HG03045 (cell line): Measurements from ENCODE around the gene POU3F1.

Source experiments
- ATAC-seq: cut with Tn5 transposase; IDR thresholded peaks from one replicate; pipeline ENCODE4 v1.9.1; 2021; ENCODE audit warnings: mild to moderate bottlenecking, moderate library complexity; ENCODE audit not compliant: unreplicated experiment

POU3F1 gene

DNA sequence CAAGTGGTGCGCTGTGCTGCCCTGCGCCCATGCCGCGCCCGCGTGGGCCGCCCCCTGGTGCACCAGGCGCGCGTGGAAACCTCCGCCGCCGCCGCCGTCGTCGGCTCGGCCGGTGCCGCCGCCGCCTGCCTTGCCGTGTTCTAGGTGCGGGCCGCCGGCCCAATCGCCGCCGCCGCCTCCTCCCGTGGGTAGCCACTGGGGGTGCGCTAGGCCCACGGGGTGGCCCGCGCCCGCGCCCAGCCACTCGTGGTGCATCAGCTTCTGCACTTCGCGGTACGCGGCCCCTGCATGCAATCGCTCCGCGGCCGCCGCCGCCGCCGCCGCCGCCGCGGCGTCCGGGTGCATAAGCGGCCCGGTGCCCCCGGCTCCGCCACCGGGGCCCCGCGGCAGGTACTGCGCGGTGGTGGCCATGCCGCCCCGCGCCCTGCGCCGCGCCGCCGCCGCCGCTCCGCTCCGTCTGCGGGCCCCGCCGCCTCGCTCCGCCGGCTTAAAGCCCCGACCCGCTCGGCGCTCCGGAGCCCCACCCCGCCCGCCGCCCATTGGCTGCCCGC, at the start of gene POU3F1:
TSS of gene POU3F1 (minus strand) at position 461 of the 551 bp plus-strand sequence. CDS start at position 411, 50 bp downstream.
- peak; percentile 6 for ATAC-seq

- no peak for ATAC-seq
Measured at GRCh38 chr1:38095454-38095931, 48.9 kb upstream of the POU3F1 start.

DNA sequence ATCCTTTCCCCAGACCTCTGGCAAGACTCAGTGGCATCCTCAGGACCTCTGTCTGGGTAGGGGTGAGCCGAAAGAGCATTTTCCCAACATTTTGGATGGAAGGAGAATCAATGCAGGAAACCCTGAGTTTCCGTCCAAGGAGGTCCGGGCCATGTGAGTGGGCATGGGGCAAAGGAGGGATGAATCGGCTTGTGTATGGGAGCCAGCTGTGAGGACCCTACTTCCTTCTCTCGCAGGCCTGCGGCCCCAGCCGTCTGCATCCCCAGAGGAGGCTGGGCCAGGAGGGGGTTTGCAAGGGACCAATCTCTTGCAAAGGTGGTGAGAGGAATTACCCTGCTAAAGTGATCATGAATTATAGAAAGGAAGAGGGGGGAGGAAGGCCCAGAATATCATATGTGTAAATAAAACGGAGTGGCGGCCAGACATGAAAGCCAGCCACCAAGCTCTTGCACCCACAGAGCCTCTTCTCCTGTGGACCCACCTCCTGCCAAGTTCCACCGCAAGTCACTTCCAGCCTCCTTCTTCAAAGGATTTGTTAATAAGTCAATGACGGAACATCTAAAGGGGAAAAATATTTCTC, 48.2 kb upstream of the POU3F1 start:
- ATAC-seq = no peak

- ATAC-seq = no peak
Measured at GRCh38 chr1:38093569-38094520, 47.3 kb upstream of the POU3F1 start.

GRCh38 chr1:38092256-38092655, 45.7 kb upstream of the POU3F1 start:
- no peak for ATAC-seq

- ATAC-seq = no peak
Measured at GRCh38 chr1:38090796-38091195, 44.2 kb upstream of the POU3F1 start.

DNA sequence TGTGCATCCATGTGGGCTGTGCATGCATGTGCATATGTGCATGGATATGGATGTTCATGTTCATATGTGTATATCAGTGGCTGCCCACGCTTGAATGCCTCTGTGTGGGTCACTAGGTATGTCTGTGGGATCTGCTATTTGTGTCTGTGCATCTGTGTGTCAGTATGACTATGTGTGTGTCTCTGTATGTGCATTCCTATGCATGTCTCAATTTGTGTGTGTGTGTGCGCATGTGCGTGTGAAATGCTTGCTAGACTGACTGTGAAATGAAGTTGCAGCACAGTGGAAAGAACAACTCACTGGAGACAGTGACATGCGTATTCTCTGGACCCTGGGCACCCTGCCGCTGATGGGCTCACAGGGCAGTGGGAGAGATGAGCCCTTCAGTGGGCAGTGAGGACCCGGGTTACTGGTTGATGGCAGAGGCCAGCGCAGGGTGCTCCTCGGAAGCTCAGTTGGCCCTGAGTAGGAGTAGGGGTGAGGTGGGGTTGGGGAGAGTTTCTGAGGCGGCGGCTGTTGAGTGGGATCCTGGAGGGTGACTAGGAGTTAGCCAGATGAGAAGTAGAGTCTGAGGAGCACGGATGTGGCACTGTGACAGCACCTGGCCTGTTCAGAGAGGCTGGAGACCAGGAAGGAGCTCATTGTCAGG, 43.2 kb upstream of the POU3F1 start:
- ATAC-seq = no peak

DNA sequence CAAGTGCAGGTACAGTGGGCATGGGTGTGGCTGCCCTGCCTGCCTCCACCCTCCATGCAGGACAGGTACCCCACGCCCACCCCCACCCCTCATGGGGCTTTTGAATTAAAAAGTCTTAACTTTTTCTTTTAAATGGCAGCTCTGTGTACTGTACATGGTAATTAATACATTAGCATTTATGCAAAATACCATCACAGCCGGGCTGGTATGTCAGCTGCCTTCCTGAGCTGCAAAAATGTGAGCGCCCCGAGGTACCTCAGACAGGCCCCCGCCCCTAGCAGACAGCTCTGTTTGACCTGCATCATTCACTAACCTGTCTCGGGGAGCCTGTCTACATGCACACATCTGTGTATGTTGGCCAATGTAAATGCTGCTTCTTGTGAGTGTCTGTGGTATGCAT, 42.2 kb upstream of the POU3F1 start:
- no peak for ATAC-seq

GRCh38 chr1:38088366-38088765, 41.8 kb upstream of the POU3F1 start:
- no peak for ATAC-seq

DNA sequence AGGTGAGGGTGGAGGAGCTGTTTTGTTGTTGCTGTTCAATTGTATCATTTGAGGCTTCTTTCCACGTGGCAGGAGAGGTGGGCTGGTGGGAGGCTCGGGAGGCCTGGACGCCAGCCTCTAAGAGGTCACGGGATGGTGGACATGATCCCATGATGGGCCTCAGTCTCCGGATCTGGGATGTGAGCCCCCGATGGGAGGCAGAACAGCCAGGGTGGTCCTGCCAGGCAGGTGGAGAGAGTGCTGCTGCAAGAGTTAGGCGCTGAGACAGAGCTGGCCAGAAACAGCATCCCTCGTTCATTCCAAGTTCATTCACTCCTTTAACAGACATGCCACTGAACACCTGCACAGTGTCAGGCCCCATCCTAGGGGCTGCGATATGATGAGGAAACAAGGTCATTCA, 41.1 kb upstream of the POU3F1 start:
- ATAC-seq = no peak

GRCh38 chr1:38085666-38086330, 39.2 kb upstream of the POU3F1 start:
- ATAC-seq = no peak

DNA sequence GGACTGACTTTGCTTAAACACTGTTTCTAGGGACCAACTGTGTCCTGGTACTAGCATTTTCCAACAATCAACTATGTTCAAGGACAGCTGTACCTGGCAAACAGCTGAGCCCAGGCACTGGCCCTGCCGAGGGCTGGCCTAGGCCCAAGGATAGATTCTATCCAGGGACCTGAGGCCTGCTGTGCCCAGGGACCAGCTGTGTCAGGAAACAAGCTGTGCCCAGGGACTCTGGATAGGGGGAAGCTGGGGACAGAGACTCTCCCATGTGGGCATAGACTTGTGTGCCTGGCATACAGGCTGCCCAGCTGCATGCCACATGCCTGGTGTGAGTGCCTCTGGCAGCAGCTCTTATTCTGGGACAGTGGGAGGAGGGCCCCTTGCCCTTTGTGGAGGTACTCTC, 38.1 kb upstream of the POU3F1 start:
- ATAC-seq = no peak

GRCh38 chr1:38084113-38084512, 37.5 kb upstream of the POU3F1 start:
- no peak for ATAC-seq

DNA sequence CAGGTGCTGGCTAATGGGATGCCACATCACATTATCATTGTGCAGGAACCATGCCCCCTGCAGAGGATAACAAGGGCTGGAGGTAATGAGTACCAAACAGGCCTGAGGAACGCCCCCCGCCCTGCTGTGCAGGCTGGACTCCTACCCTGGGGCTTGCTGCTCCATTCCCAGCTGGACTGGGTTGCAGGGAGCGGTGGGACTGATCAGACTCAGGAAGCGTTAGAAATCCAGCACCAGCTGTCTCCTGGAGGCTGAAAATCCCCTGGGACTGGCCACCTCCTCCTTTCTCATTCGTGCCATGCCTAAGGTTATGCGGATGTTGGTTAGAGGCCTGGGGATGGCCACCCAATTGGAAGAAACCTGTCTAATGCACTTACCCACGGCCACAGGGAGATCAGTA, 36.9 kb upstream of the POU3F1 start:
- no peak for ATAC-seq

GRCh38 chr1:38082769-38083263, 36.2 kb upstream of the POU3F1 start:
- no peak for ATAC-seq

DNA sequence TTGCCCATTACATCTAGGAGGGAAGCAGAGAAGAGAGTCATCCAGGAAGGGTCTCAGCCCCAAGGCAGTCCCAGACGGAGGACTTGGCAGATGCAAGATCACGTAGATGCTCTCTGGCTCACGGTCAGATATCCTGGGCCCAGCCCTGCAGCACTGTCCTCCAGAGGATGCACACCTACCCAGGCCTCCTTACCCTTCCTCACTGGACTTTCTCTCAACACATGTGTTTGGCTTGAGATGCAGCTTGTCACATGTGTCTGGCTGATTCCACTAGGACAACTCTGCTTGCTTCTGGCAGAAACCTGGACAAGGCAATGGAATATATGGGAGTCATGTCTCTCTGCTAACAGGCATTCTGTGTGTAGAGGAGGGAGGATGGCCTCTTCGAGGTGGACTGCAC, 32.4 kb upstream of the POU3F1 start:
- ATAC-seq = no peak

GRCh38 chr1:38077523-38078147, 31.0 kb upstream of the POU3F1 start:
- ATAC-seq = no peak

DNA sequence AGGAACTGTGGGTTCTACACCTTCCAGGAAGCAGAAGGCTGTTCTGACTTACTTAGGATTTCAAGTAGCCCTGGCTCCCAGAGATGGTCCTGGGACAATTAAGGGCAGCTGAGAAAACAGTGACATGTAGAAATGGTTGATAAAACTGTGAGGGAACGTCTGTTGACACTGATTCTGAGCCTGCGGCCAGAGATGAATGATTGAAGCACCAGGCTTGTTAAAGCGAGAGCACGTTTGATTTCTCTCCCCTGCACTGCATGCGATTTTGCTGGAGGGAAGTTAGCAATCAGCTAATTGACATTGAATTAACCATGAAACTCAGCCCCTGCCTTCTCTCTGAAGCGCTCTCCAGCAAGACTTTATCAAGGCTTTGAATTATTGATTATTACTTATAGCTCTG, 29.9 kb upstream of the POU3F1 start:
- ATAC-seq = no peak

- ATAC-seq = no peak
Measured at GRCh38 chr1:38076038-38076437, 29.4 kb upstream of the POU3F1 start.

- no peak for ATAC-seq
Measured at GRCh38 chr1:38075191-38075590, 28.6 kb upstream of the POU3F1 start.
